SK-N-SH (cell line): ENCODE measurements around the gene GPR143. TPM values are rescaled to one million over a fixed set of nuclear protein-coding genes. Genes with fewer than 3 reads are reported as not detected.

Experiments used
- CTCF ChIA-PET: fragments of 300-600, 350-600 bp; formaldehyde crosslinking; extraction: SDS; loops from one replicate; lab custom pipeline; 2021; lab: Yijun Ruan, JAX
- POLR2A ChIA-PET: fragments of 350-600 bp; sonication (Branson Sonifier 250); formaldehyde crosslinking; extraction: SDS; loops from one replicate; lab custom pipeline; 2020; ENCODE audit warnings: antibody characterized with exemption, inconsistent platforms; lab: Yijun Ruan, JAX
- DNase-seq: peaks from one replicate; pipeline ENCODE4 v3.0.0; 2012
- H2AFZ ChIP-seq: fragments of 200-600 bp; sonication (generic); 2 replicates; pipeline ENCODE4 v1.8.1; 2016; ENCODE audit warnings: antibody characterized with exemption, mild to moderate bottlenecking, low read depth
- H3F3A ChIP-seq: fragments of 200-600 bp; sonication (generic); replicated peaks from 2 replicates; pipeline ENCODE3; 2016; ENCODE audit warnings: antibody characterized with exemption, mild to moderate bottlenecking; ENCODE audit not compliant: insufficient read depth
- H3K27ac ChIP-seq, 2 experiments: fragments of 200-500 bp in 1 of 2; fragments of 200-600 bp in 1 of 2; sonication (Bioruptor generic) in 1 of 2; sonication (generic), shearing (Covaris generic) in 1 of 2; 2 replicates each; pipeline versions ENCODE4 v1.5.1 to v1.6.1; 2014 to 2016; ENCODE audit warnings: low read depth in 2 of 2, inconsistent platforms in 1 of 2, low read length in 1 of 2, mild to moderate bottlenecking in 1 of 2, mixed read lengths in 1 of 2
- H3K27me3 ChIP-seq: fragments of 200-600 bp; sonication (generic), shearing (Covaris generic); 2 replicates; pipeline ENCODE4 v1.6.1; 2016; ENCODE audit warnings: mixed run types; ENCODE audit not compliant: insufficient read depth
- H3K36me3 ChIP-seq, 2 experiments: fragments of 200-500 bp in 1 of 2; fragments of 200-600 bp in 1 of 2; sonication (Bioruptor generic) in 1 of 2; sonication (generic) in 1 of 2; replicated peaks in 1 of 2; 2 replicates each; pipeline versions ENCODE3 to v1.5.1; 2014 to 2016; ENCODE audit warnings: low read length in 1 of 2, mild to moderate bottlenecking in 1 of 2; ENCODE audit not compliant: insufficient read depth in 2 of 2, control insufficient read depth in 1 of 2
- H3K4me1 ChIP-seq, 2 experiments: fragments of 200-500 bp in 1 of 2; fragments of 200-600 bp in 1 of 2; sonication (Bioruptor generic) in 1 of 2; sonication (generic), shearing (Covaris generic) in 1 of 2; 2 replicates each; pipeline versions ENCODE4 v1.5.1 to v1.6.1; 2014 to 2016; ENCODE audit warnings: low read depth in 1 of 2, low read length in 1 of 2, mixed run types in 1 of 2; ENCODE audit not compliant: insufficient read depth in 2 of 2, control insufficient read depth in 1 of 2
- H3K4me2 ChIP-seq: fragments of 200-600 bp; sonication (generic), shearing (Covaris generic); 2 replicates; pipeline ENCODE4 v1.6.1; 2017; ENCODE audit warnings: mixed run types
- H3K4me3 ChIP-seq, 2 experiments: fragments of 200-500 bp in 1 of 2; fragments of 200-600 bp in 1 of 2; sonication (Bioruptor generic) in 1 of 2; sonication (generic), shearing (Covaris generic) in 1 of 2; 2 replicates each; pipeline versions ENCODE4 v1.5.1 to v1.8.1; 2014 to 2016; ENCODE audit warnings: low read depth in 2 of 2, inconsistent platforms in 1 of 2, low read length in 1 of 2, mild to moderate bottlenecking in 1 of 2, mixed read lengths in 1 of 2, moderate library complexity in 1 of 2
- H3K79me2 ChIP-seq: fragments of 200-600 bp; sonication (generic); 2 replicates; pipeline ENCODE4 v1.8.1; 2017; ENCODE audit warnings: mild to moderate bottlenecking; ENCODE audit not compliant: insufficient read depth
- H3K9ac ChIP-seq: fragments of 200-600 bp; sonication (generic); 2 replicates; pipeline ENCODE4 v1.6.1; 2017; ENCODE audit warnings: mixed run types
- H3K9me2 ChIP-seq: fragments of 200-600 bp; sonication (generic); 2 replicates; pipeline ENCODE4 v1.6.1; 2017; ENCODE audit warnings: mixed run types
- H3K9me3 ChIP-seq: fragments of 200-600 bp; sonication (generic); 2 replicates; pipeline ENCODE4 v1.6.1; 2017; ENCODE audit warnings: mixed run types, mild to moderate bottlenecking, moderate library complexity
- H4K20me1 ChIP-seq: fragments of 200-600 bp; sonication (generic); 2 replicates; pipeline ENCODE4 v1.6.1; 2017; ENCODE audit warnings: mild to moderate bottlenecking, mixed run types; ENCODE audit not compliant: insufficient read depth
- FOXM1 ChIP-seq: IDR thresholded peaks from 2 replicates; pipeline ENCODE4 v1.4.0; 2012; ENCODE audit warnings: low read depth, mild to moderate bottlenecking
- GABPA ChIP-seq: IDR thresholded peaks from 2 replicates; pipeline ENCODE4 v1.4.0; 2012; ENCODE audit warnings: low read depth, mild to moderate bottlenecking
- NFIC ChIP-seq: IDR thresholded peaks from 2 replicates; pipeline ENCODE4 v1.4.0; 2012; ENCODE audit warnings: borderline replicate concordance
- RCOR1 ChIP-seq: fragments of 150-350 bp; IDR thresholded peaks from 2 replicates; pipeline ENCODE4 v1.6.1; 2017; ENCODE audit warnings: antibody characterized with exemption, low read length
- RXRA ChIP-seq: IDR thresholded peaks from 2 replicates; pipeline ENCODE4 v1.4.0; 2012; ENCODE audit warnings: low read depth, mild to moderate bottlenecking, borderline replicate concordance
- TCF12 ChIP-seq: IDR thresholded peaks from 2 replicates; pipeline ENCODE4 v1.4.0; 2012
- TEAD4 ChIP-seq: IDR thresholded peaks from 2 replicates; pipeline ENCODE4 v1.4.0; 2012; ENCODE audit warnings: mild to moderate bottlenecking, borderline replicate concordance; ENCODE audit not compliant: insufficient read depth
- WGBS: methylation state at CpG from one replicate; pipeline ENCODE4 v1.1.6; 2017; ENCODE audit warnings: low lambda C conversion rate; 5-methylcytosine and 5-hydroxymethylcytosine counted together
- polyA plus RNA-seq, 3 experiments: library from polyadenylated mRNA; depleted of rRNA; stranded (reverse); fragments of >200 nt; gene quantifications; 2 replicates each; pipeline ENCODE4 v1.2.3, GENCODE V29; 2012
- TF ChIP-seq, protein P1 (sequence below): IDR thresholded peaks from 2 replicates; pipeline ENCODE4; 2012
- TF ChIP-seq, protein P2 (sequence below): IDR thresholded peaks from 2 replicates; pipeline ENCODE4 v1.4.0; 2012; ENCODE audit warnings: low read depth

The GPR143 gene
- polyA plus RNA-seq, 1 of the 3 experiments (the other 2 are of a cell fraction), result not detected

DNA sequence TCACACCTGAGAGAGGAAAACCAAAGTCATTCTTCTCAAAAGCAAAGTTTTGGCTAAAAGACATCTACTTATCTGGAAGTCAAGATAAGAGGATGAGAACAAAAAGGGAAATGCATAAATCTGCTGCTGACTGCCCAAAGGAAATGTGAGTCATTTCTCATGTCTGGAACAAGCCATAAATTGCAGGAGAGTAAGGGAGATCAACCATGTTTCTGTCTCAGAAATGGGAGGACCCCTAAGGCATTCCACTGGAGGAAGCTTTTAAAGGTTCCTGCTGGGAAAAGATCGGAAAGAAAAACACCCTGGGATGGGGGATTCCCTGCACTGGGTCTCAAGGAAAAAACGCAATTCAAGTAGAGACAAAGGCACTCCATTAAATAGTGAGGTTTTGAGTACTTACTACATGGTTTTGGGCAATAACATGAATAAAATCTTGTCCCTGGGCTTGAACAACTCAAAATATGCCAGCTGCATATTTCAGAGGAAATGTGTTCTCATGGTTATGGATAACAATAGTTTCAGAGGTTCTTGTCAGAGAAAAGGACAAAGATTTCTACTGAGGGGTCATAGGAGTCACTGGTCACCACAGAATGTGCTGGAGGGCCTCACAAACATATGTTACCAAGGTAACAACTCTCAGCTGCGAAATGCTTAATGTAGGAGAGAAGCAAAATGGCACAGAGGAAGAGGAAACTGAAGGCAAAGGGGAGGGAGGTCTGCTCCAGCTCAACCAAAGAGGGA is 19.3 kb downstream of the GPR143 start:
- no peak for DNase-seq
- Histone ChIP-seq H3K36me3 (no peaks in the 10 kb centered on the region), H3F3A (no peaks in the 10 kb centered on the region), H3K4me3 (peak overlapping the region in 1 of 2 experiments; percentile 3; a peak in 1 of 4 replicates), H2AFZ (peak overlapping the region; percentile 58; the same call in 1 of the 2 replicates), H3K9me2 (no peaks in the 10 kb centered on the region), H3K27me3 (no peaks in the 10 kb centered on the region; the same call in 1 of the 2 replicates), H3K4me2 (peak overlapping the region; percentile 30; the same call in 1 of the 2 replicates), H3K4me1 (peaks cover 0 to 7% of the 10 kb centered on the region in 2 experiments; a peak in 1 of 4 replicates), H3K79me2 (no peaks in the 10 kb centered on the region), H3K9ac (no peak overlapping the region), H3K27ac (peak overlapping the region in 1 of 2 experiments; percentile 63; a peak in 2 of 4 replicates), H3K9me3 (no peaks in the 10 kb centered on the region), H4K20me1 (no peaks in the 10 kb centered on the region)
- TF ChIP-seq, protein P1, sequence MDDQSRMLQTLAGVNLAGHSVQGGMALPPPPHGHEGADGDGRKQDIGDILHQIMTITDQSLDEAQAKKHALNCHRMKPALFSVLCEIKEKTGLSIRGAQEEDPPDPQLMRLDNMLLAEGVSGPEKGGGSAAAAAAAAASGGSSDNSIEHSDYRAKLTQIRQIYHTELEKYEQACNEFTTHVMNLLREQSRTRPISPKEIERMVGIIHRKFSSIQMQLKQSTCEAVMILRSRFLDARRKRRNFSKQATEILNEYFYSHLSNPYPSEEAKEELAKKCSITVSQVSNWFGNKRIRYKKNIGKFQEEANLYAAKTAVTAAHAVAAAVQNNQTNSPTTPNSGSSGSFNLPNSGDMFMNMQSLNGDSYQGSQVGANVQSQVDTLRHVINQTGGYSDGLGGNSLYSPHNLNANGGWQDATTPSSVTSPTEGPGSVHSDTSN, result peak; percentile 21; the same call in 1 of the 2 replicates
- TF ChIP-seq TCF12, result no peak
- ChIA-PET CTCF (interaction anchor here (0.6 kb wide), 1 partner anchor 768 kb away, joined by 3 read pairs; no protein-coding TSS in a partner anchor), POLR2A (no interaction called here)
- 10% methylated on average over 3 of the region's 3 CpGs for WGBS

DNA sequence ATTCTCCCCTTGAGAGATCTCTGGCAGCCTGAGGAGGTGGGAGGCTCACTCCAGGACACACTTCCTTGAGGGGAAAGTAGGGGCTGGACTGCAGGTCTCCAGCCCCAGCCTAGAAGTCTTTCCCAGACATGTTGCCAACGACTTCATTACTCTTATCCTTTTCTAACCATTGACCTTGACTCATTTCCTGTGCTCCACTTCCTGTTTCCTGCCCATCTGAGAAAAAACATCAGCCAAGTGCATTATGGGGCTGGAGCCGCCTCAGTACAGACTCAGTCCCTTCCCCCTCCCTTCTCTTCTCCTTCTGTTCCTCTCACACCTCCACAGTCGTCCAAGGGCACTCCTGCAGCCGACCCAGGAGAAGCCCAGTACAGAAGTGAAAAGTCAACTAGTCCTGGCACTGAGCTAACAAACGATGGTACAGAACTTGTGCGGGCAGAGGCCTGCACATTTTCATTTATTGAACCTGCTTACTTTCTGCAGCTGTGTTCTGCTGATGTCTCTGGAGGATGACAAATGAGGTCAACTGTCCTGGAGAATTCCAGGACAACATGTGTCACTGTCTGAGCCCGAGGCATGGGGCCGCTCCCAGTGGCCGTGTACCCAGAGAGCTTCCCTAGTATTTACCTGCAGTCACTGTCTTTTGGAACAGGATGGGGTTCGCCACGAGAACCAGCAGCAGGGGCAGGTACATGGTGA is 20.1 kb downstream of the GPR143 start:
- H3K79me2 ChIP-seq, result no peaks in the 10 kb centered on the region
- peak; percentile 34; the same call in 1 of the 2 replicates for TF ChIP-seq GABPA
- TF ChIP-seq RCOR1, result no peak
- TF ChIP-seq, all 33 proteins: peak for 1
- WGBS, result 23% methylated on average over 9 of the region's 11 CpGs
- H3K9me3 ChIP-seq, result no peaks in the 10 kb centered on the region
- H3K36me3 ChIP-seq, result no peaks in the 10 kb centered on the region
- H2AFZ ChIP-seq, result peak overlapping the region; percentile 58; the same call in 1 of the 2 replicates
- POLR2A ChIA-PET, result no interaction called here
- peak overlapping the region; percentile 30; the same call in 1 of the 2 replicates for H3K4me2 ChIP-seq
- peaks cover 0 to 7% of the 10 kb centered on the region in 2 experiments; a peak in 1 of 4 replicates for H3K4me1 ChIP-seq
- DNase-seq, result no peak
- H3K9me2 ChIP-seq, result no peaks in the 10 kb centered on the region
- H3K27ac ChIP-seq, result peak overlapping the region in 1 of 2 experiments; percentile 63; a peak in 2 of 4 replicates
- no peak overlapping the region for H3K9ac ChIP-seq
- H3K4me3 ChIP-seq, result peak overlapping the region in 1 of 2 experiments; percentile 3; a peak in 1 of 4 replicates
- CTCF ChIA-PET, result interaction anchor here (0.6 kb wide), 1 partner anchor 767 kb away, joined by 3 read pairs; no protein-coding TSS in a partner anchor
- no peaks in the 10 kb centered on the region; the same call in 1 of the 2 replicates for H3K27me3 ChIP-seq
- no peaks in the 10 kb centered on the region for H3F3A ChIP-seq
- H4K20me1 ChIP-seq, result no peaks in the 10 kb centered on the region

DNA sequence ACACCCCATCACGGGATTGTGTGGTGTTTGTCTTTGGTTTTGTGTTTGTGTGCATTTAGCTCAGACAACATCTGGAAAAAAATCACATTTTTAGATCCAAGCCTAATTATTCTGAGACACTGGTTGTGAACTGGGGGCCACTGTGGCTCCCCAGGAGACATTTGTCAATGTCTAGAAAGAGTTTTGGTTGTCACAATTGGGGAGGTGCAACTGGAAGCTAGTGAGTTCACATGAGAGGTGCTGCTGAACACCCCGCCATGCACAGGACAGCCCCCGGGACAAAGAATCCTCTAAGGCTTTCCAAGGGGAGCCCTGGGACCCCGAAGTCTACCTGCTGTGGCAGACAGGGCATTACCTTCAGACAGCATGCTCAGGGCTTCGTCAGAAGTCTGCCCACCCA is 26.5 kb downstream of the GPR143 start:
- no peak overlapping the region for H3K4me2 ChIP-seq
- TF ChIP-seq TEAD4 (no peak), FOXM1 (no peak), TCF12 (no peak), NFIC (no peak), GABPA (no peak), RXRA (no peak)
- TF ChIP-seq, protein P2, sequence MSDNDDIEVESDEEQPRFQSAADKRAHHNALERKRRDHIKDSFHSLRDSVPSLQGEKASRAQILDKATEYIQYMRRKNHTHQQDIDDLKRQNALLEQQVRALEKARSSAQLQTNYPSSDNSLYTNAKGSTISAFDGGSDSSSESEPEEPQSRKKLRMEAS, result no peak
- no peak for DNase-seq
- no peak overlapping the region for H3K4me3 ChIP-seq
- H3K27me3 ChIP-seq, result peaks cover 4% of the 10 kb centered on the region; the same call in 1 of the 2 replicates
- CTCF ChIA-PET, result no interaction called here
- H3K9ac ChIP-seq, result no peak overlapping the region
- H3K9me3 ChIP-seq, result no peaks in the 10 kb centered on the region
- POLR2A ChIA-PET, result no interaction called here
- no peak overlapping the region for H2AFZ ChIP-seq
- H4K20me1 ChIP-seq, result no peaks in the 10 kb centered on the region
- WGBS, result 25% methylated on average over 3 of the region's 5 CpGs
- H3K9me2 ChIP-seq, result no peaks in the 10 kb centered on the region
- H3K4me1 ChIP-seq, result no peaks in the 10 kb centered on the region
- H3F3A ChIP-seq, result no peaks in the 10 kb centered on the region
- no peak overlapping the region for H3K27ac ChIP-seq
- H3K36me3 ChIP-seq, result no peaks in the 10 kb centered on the region
- H3K79me2 ChIP-seq, result no peaks in the 10 kb centered on the region
